ENCODE measurements around the gene GPR137. TPM values are rescaled to one million over a fixed set of nuclear protein-coding genes. Genes with fewer than 3 reads are reported as not detected.

The GPR137 gene
- total RNA-seq, 1 experiment from 2014 or later: 51.8 TPM

DNA sequence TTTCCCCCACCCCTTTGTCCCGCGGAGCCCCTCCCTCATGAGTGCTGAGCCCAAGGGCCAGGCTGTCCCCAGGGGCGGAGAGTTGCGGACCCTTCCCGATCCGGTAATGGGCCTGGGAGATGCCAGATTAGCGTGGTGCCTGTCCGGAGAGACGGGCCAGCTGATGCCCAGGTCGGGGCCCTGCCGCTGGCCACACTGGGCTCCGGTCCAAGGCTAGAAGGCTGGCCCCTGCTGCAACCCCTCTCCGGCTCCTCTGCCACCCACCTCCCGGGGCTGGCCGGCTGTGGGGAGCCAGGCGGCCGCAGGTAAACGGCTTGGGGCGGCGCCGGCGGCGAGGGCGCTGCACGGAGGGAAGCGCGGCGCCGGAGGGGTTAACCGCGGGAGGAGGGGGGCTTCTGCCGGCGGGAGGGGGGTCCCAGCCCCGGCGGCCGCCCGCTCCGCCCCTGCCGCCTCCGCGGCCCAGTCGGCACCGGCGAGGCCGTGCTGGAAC is 5.7 kb downstream of the GPR137 start, which contains the start of gene KCNK4:
Gene KCNK4, plus strand, starts transcription at position 41 of the 490 bp plus-strand sequence. CDS start 1,717 bp downstream, outside the sequence.
- no peaks in the 10 kb centered on the region for H3K36me3 Mint-ChIP-seq
- peak within 1 kb of the TSS; percentile 66 for H3K4me3 Mint-ChIP-seq
- H3K27ac Mint-ChIP-seq: no peak within 1 kb of the TSS
- peaks cover 10% of the 10 kb centered on the region for H3K4me1 Mint-ChIP-seq
- no peak for DNase-seq (ENCODE audit: low spot score)
- TF ChIP-seq, protein P1, sequence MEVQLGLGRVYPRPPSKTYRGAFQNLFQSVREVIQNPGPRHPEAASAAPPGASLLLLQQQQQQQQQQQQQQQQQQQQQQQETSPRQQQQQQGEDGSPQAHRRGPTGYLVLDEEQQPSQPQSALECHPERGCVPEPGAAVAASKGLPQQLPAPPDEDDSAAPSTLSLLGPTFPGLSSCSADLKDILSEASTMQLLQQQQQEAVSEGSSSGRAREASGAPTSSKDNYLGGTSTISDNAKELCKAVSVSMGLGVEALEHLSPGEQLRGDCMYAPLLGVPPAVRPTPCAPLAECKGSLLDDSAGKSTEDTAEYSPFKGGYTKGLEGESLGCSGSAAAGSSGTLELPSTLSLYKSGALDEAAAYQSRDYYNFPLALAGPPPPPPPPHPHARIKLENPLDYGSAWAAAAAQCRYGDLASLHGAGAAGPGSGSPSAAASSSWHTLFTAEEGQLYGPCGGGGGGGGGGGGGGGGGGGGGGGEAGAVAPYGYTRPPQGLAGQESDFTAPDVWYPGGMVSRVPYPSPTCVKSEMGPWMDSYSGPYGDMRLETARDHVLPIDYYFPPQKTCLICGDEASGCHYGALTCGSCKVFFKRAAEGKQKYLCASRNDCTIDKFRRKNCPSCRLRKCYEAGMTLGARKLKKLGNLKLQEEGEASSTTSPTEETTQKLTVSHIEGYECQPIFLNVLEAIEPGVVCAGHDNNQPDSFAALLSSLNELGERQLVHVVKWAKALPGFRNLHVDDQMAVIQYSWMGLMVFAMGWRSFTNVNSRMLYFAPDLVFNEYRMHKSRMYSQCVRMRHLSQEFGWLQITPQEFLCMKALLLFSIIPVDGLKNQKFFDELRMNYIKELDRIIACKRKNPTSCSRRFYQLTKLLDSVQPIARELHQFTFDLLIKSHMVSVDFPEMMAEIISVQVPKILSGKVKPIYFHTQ (CRISPR knock-in tag; IDR thresholded peaks at IDR 0.05): no peak
- TF ChIP-seq, protein P2, sequence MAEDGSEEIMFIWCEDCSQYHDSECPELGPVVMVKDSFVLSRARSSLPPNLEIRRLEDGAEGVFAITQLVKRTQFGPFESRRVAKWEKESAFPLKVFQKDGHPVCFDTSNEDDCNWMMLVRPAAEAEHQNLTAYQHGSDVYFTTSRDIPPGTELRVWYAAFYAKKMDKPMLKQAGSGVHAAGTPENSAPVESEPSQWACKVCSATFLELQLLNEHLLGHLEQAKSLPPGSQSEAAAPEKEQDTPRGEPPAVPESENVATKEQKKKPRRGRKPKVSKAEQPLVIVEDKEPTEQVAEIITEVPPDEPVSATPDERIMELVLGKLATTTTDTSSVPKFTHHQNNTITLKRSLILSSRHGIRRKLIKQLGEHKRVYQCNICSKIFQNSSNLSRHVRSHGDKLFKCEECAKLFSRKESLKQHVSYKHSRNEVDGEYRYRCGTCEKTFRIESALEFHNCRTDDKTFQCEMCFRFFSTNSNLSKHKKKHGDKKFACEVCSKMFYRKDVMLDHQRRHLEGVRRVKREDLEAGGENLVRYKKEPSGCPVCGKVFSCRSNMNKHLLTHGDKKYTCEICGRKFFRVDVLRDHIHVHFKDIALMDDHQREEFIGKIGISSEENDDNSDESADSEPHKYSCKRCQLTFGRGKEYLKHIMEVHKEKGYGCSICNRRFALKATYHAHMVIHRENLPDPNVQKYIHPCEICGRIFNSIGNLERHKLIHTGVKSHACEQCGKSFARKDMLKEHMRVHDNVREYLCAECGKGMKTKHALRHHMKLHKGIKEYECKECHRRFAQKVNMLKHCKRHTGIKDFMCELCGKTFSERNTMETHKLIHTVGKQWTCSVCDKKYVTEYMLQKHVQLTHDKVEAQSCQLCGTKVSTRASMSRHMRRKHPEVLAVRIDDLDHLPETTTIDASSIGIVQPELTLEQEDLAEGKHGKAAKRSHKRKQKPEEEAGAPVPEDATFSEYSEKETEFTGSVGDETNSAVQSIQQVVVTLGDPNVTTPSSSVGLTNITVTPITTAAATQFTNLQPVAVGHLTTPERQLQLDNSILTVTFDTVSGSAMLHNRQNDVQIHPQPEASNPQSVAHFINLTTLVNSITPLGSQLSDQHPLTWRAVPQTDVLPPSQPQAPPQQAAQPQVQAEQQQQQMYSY (CRISPR knock-in tag; IDR thresholded peaks at IDR 0.05): peak; percentile 59
- POLR2A ChIA-PET: no interaction called here
- no peaks in the 10 kb centered on the region for H3K9me3 Mint-ChIP-seq
- CTCF ChIA-PET: interaction anchor here (1.0 to 12.5 kb wide), 3 partner anchors 12 to 64 kb away, joined by 3 to 151 read pairs (median 4); partner anchors contain the start of gene ESRRA
- H3K27me3 Mint-ChIP-seq (ENCODE audit: low read depth): peaks cover 71% of the 10 kb centered on the region
- ATAC-seq: peak; percentile 50

DNA sequence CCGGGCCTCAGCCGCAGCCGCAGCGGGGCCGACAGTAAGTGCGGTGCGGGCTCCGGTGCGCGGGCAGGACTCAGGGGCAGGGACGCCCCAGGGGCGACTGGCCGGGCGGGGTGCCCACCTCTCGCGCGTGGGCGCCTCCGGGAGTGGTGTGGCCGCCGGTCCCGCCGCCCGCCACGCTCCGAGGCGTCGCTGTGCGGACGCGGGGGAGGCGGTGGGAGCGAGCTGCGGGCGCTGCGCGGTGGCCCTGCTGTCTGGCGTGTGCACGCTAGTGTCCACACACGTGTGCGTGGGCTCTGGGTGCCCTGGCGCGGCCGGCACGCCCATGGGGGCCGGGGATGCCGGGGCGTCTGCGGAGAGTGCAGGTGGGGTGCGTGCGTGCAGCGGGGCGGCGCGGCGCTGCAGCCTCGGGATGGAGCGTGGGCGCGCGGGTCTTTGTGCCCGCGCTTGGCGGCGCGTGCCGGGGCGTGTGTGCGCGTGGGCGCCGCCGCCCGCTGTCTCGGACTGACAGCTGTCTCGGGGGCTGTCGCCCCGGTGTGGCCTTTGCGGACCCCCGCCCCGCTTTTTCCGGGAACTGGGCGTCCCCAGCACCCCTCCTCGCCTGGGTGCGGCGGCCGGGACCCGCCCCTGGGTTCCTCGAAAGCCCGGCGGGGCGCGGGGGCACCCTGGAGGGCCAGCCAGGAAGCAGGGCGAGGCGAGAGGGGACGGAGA is 6.3 kb downstream of the GPR137 start:
- TF ChIP-seq, protein P3, sequence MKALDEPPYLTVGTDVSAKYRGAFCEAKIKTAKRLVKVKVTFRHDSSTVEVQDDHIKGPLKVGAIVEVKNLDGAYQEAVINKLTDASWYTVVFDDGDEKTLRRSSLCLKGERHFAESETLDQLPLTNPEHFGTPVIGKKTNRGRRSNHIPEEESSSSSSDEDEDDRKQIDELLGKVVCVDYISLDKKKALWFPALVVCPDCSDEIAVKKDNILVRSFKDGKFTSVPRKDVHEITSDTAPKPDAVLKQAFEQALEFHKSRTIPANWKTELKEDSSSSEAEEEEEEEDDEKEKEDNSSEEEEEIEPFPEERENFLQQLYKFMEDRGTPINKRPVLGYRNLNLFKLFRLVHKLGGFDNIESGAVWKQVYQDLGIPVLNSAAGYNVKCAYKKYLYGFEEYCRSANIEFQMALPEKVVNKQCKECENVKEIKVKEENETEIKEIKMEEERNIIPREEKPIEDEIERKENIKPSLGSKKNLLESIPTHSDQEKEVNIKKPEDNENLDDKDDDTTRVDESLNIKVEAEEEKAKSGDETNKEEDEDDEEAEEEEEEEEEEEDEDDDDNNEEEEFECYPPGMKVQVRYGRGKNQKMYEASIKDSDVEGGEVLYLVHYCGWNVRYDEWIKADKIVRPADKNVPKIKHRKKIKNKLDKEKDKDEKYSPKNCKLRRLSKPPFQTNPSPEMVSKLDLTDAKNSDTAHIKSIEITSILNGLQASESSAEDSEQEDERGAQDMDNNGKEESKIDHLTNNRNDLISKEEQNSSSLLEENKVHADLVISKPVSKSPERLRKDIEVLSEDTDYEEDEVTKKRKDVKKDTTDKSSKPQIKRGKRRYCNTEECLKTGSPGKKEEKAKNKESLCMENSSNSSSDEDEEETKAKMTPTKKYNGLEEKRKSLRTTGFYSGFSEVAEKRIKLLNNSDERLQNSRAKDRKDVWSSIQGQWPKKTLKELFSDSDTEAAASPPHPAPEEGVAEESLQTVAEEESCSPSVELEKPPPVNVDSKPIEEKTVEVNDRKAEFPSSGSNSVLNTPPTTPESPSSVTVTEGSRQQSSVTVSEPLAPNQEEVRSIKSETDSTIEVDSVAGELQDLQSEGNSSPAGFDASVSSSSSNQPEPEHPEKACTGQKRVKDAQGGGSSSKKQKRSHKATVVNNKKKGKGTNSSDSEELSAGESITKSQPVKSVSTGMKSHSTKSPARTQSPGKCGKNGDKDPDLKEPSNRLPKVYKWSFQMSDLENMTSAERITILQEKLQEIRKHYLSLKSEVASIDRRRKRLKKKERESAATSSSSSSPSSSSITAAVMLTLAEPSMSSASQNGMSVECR (CRISPR knock-in tag; IDR thresholded peaks at IDR 0.05; ENCODE audit: borderline replicate concordance): no peak
- TF ChIP-seq ESRRA (CRISPR knock-in tag; IDR thresholded peaks at IDR 0.05; ENCODE audit: borderline replicate concordance): no peak
- TF ChIP-seq ELF4 (CRISPR knock-in tag; IDR thresholded peaks at IDR 0.05; ENCODE audit: low read depth): no peak
- no peak for TF ChIP-seq GABPB1 (CRISPR knock-in tag; IDR thresholded peaks at IDR 0.05)
- no peak; the same call in 1 of the 2 replicates for TF ChIP-seq ZNF423 (CRISPR knock-in tag; IDR thresholded peaks at IDR 0.05)
- TF ChIP-seq, protein P4, sequence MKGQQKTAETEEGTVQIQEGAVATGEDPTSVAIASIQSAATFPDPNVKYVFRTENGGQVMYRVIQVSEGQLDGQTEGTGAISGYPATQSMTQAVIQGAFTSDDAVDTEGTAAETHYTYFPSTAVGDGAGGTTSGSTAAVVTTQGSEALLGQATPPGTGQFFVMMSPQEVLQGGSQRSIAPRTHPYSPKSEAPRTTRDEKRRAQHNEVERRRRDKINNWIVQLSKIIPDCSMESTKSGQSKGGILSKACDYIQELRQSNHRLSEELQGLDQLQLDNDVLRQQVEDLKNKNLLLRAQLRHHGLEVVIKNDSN (CRISPR knock-in tag; IDR thresholded peaks at IDR 0.05): no peak
- TF ChIP-seq FOXJ3 (CRISPR knock-in tag; IDR thresholded peaks at IDR 0.05; ENCODE audit: borderline replicate concordance): no peak
- TF ChIP-seq ZNF263 (CRISPR knock-in tag; IDR thresholded peaks at IDR 0.05; ENCODE audit: low read depth): no peak
- TF ChIP-seq, protein P5, sequence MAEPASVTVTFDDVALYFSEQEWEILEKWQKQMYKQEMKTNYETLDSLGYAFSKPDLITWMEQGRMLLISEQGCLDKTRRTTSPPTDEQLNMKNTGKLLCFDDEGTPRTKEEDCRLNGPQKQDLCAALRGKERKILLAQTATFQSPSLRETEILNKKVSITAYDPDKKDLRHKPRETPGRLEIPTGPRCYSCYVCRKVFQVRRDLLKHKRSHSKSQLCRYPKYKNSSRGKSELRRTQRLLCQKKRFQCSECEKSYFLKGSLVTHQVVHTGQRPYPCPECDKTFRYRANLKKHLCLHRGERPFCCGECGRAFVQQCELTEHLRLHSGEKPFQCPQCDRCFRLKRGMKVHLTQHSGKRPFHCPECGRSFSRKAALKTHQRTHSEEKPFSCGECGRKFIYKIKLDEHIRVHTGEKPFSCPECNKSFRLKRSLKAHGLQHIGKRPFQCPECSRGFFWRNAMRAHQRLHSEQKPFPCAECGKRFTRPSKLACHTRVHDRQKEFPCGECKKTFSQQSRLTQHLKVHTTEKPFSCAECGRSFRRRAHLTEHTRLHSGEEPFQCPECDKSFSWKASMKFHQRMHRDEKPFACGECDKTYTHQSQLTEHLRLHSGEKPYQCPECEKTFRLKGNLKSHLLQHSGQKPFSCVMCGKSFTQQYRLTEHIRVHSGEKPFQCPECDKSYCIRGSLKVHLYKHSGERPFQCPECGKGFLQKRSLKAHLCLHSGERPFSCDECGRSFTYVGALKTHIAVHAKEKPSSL (CRISPR knock-in tag; conservative IDR thresholded peaks at IDR 0.05): no peak
- TF ChIP-seq PRRX2 (CRISPR knock-in tag; IDR thresholded peaks at IDR 0.05): no peak
- no peak for TF ChIP-seq CREB1 (CRISPR knock-in tag; IDR thresholded peaks at IDR 0.05)
- TF ChIP-seq, protein P6, sequence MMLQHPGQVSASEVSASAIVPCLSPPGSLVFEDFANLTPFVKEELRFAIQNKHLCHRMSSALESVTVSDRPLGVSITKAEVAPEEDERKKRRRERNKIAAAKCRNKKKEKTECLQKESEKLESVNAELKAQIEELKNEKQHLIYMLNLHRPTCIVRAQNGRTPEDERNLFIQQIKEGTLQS (CRISPR knock-in tag; conservative IDR thresholded peaks at IDR 0.05): no peak
- TF ChIP-seq ZBTB21 (CRISPR knock-in tag; IDR thresholded peaks at IDR 0.05; ENCODE audit: borderline replicate concordance): no peak

More for the DNA sequence above, 6.3 kb downstream of the GPR137 start:
- no peaks in the 10 kb centered on the region for H3K36me3 Mint-ChIP-seq
- peak overlapping the region; percentile 60 for H3K4me3 Mint-ChIP-seq
- H3K9me3 Mint-ChIP-seq: no peaks in the 10 kb centered on the region
- H3K27me3 Mint-ChIP-seq (ENCODE audit: low read depth): peaks cover 75% of the 10 kb centered on the region
- peaks cover 8% of the 10 kb centered on the region for H3K4me1 Mint-ChIP-seq
- DNase-seq (ENCODE audit: low spot score): no peak
- POLR2A ChIA-PET: no interaction called here
- ATAC-seq: no peak
- no peak overlapping the region for H3K27ac Mint-ChIP-seq
- CTCF ChIA-PET: interaction anchor here (0.6 to 12.5 kb wide), 6 partner anchors 11 to 87 kb away, joined by 3 to 151 read pairs (median 3); partner anchors contain the start of gene ESRRA
